CD4-positive, alpha-beta memory T cell (primary cell): ENCODE data around the gene ZNF385A. TPM values are rescaled to one million over a fixed set of nuclear protein-coding genes. Genes with fewer than 3 reads are reported as not detected.

Experiments used
- CTCF ChIA-PET: fragments of 350-600 bp; sonication (Branson Sonifier 250); formaldehyde crosslinking; loops from one replicate; lab custom pipeline; 2021; ENCODE audit warnings: inconsistent platforms; ENCODE audit not compliant: partially characterized antibody; lab: Charles Lee
- POLR2A ChIA-PET: fragments of 350-600 bp; sonication (Branson Sonifier 250); formaldehyde crosslinking; loops from one replicate; lab custom pipeline; 2021; ENCODE audit not compliant: partially characterized antibody; lab: Charles Lee
- DNase-seq, 5 donors: peaks; one replicate each; pipeline versions ENCODE4 v3.0.0 to v3.0.0-alpha.2; 2020 to 2022; ENCODE audit warnings: mixed read lengths in 1 of 5
- H3K27ac ChIP-seq: one replicate; pipeline ENCODE4 v1.7.0; 2013; ENCODE audit warnings: low read depth, low read length
- H3K27me3 ChIP-seq: 2 replicates; pipeline ENCODE4 v1.7.0; 2013; ENCODE audit warnings: mild to moderate bottlenecking, low read length, moderate library complexity; ENCODE audit not compliant: insufficient read depth
- H3K36me3 ChIP-seq: 2 replicates; pipeline ENCODE4 v1.7.0; 2013; ENCODE audit warnings: mild to moderate bottlenecking, low read length, moderate library complexity; ENCODE audit not compliant: insufficient read depth
- H3K4me1 ChIP-seq: 2 replicates; pipeline ENCODE4 v1.7.0; 2013; ENCODE audit warnings: mild to moderate bottlenecking, low read length, moderate library complexity; ENCODE audit not compliant: insufficient read depth
- H3K4me3 ChIP-seq, 2 donors: one replicate each; pipeline ENCODE4 v1.7.0; 2013; ENCODE audit warnings: low read length in 2 of 2, mild to moderate bottlenecking in 1 of 2
- H3K9me3 ChIP-seq, 2 donors: one replicate each; pipeline ENCODE4 v1.7.0; 2013; ENCODE audit warnings: low read length in 2 of 2, control low read depth in 1 of 2; ENCODE audit not compliant: control insufficient read depth in 1 of 2
- H3K27ac Mint-ChIP-seq, 7 donors: one replicate each; pipeline ENCODE4 v1.8.0; 2020 to 2021; ENCODE audit warnings: mixed read lengths in 7 of 7, mild to moderate bottlenecking in 6 of 7, inconsistent platforms in 3 of 7, moderate library complexity in 3 of 7
- H3K27me3 Mint-ChIP-seq, 2 donors: one replicate each; pipeline ENCODE4 v1.8.0; 2020 to 2021; ENCODE audit warnings: mixed read lengths in 2 of 2
- H3K36me3 Mint-ChIP-seq, 2 donors: one replicate each; pipeline ENCODE4 v1.8.0; 2020 to 2021; ENCODE audit warnings: mixed read lengths in 2 of 2, inconsistent platforms in 1 of 2, mild to moderate bottlenecking in 1 of 2
- H3K4me1 Mint-ChIP-seq, 4 donors: one replicate each; pipeline ENCODE4 v1.8.0; 2020 to 2021; ENCODE audit warnings: mixed read lengths in 4 of 4, mild to moderate bottlenecking in 1 of 4
- H3K4me3 Mint-ChIP-seq, 8 donors: one replicate each; pipeline ENCODE4 v1.8.0; 2020 to 2021; ENCODE audit warnings: mixed read lengths in 8 of 8, mild to moderate bottlenecking in 7 of 8, moderate library complexity in 6 of 8, inconsistent platforms in 3 of 8
- H3K9me3 Mint-ChIP-seq, 8 donors: one replicate each; pipeline ENCODE4 v1.8.0; 2020 to 2021; ENCODE audit warnings: mixed read lengths in 8 of 8, mild to moderate bottlenecking in 5 of 8, inconsistent platforms in 3 of 8, moderate library complexity in 1 of 8
- intact Hi-C: fragments of 100-400 bp; cut with micrococcal nuclease; formaldehyde crosslinking; loops from one replicate; pipeline ENCODE4 v1.15.1; 2023
- polyA plus RNA-seq, 2 donors: library from polyadenylated mRNA; unstranded; fragments of 300-500 nt; fragmentation: Illumina TruSeq; gene quantifications; one replicate each; pipeline ENCODE4 v1.2.3, GENCODE V29; 2021
- total RNA-seq, 2 experiments: library from RNA; stranded (reverse); gene quantifications; one replicate each; pipeline ENCODE4 v1.2.3, GENCODE V29; 2021

ZNF385A gene
- total and polyA plus RNA-seq, 4 experiments from 2014 or later = 1.8 to 2.1 TPM; not detected in 2

DNA sequence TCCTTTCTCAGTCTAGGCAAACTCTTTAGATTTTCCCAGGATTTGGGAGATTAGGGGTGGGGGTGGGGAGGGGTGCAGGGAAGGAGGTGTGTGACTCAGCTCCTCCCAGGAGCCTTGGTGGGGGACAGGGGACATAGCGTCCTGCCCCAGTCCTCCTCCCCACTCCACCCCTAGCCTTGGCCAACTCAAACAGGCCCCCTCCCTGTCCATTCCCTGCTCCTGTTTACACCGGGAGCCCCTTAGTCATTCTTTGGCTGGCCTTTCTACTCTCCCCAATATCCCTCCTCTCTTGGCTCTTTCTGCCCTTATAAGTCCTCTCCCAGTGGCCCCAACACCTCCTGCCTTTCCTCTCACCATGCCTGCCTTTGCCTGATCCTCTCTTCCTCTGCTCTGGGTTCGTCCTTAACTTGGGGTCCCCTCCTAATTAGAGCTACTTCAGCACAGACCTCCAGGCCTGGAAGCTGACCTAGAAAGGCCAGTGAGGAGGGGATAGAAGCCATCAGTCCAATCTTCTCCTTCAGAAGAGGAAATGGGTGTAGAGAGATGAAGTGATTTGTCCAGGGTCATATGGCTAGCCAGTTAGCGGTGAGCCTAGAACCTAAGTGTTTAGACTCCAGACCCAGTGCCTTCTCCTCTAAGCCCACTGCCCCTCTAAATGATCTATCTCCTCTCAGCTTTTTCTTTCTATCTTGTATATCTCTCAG, 36.8 kb upstream of the ZNF385A start:
- H3K27me3 ChIP-seq = no peaks in the 10 kb centered on the region
- no peaks in the 10 kb centered on the region for H3K36me3 ChIP-seq
- POLR2A ChIA-PET = interaction anchor here (1.7 to 11.6 kb wide), 2 partner anchors 10 to 20 kb away, joined by 7 to 213 read pairs; no protein-coding TSS in a partner anchor

DNA sequence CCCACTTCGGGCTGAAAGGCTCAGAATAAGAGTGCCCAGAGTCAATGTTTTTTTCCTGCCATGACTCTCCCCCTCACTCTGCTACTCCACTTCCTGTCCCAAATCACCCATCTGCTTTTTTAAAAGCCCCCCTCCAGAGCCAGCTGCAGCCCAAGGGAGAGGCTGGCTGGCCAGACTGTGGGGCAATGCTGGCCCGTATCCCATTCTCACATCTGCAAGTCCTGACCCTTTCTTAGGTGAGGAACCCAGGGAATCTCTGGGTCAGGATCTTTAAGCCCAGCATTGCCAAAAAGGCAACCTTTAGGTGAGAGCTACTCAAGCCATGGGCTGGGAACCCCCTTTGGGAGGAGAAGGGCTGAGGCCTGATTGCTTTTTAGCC, 36.2 kb upstream of the ZNF385A start:
- peak overlapping the region in 6 of 8 donors; percentile 61 to 97 (median 85) for H3K4me3 Mint-ChIP-seq
- ChIA-PET POLR2A (interaction anchor here (1.7 to 11.6 kb wide), 3 partner anchors 9 to 19 kb away, joined by 7 to 213 read pairs (median 31); no protein-coding TSS in a partner anchor), CTCF (interaction anchor here (0.7 to 14.7 kb wide), 4 partner anchors 10 to 20 kb away, joined by 3 to 379 read pairs (median 8); no protein-coding TSS in a partner anchor)
- Histone ChIP-seq H3K4me3 (no peak overlapping the region), H3K27me3 (no peaks in the 10 kb centered on the region), H3K36me3 (no peaks in the 10 kb centered on the region), H3K9me3 (no peaks in the 10 kb centered on the region), H3K27ac (no peak overlapping the region), H3K4me1 (peaks cover 32% of the 10 kb centered on the region)
- H3K9me3 Mint-ChIP-seq = no peaks in the 10 kb centered on the region
- H3K4me1 Mint-ChIP-seq = peaks cover 25 to 59% (median 28%) of the 10 kb centered on the region in 4 donors
- H3K36me3 Mint-ChIP-seq = peaks cover 0 to 20% of the 10 kb centered on the region in 2 donors
- no peak for DNase-seq
- intact Hi-C loops = no loop called here
- peak overlapping the region; percentile 43 to 90 (median 83) for H3K27ac Mint-ChIP-seq
- H3K27me3 Mint-ChIP-seq = peaks cover 0 to 1% of the 10 kb centered on the region in 2 donors

More for the DNA sequence above, 36.8 kb upstream of the ZNF385A start:
- Mint-ChIP-seq H3K9me3 (no peaks in the 10 kb centered on the region), H3K27ac (peak overlapping the region in 6 of 7 donors; percentile 3 to 90 (median 54)), H3K36me3 (peaks cover 0 to 19% of the 10 kb centered on the region in 2 donors), H3K4me3 (peak overlapping the region in 4 of 8 donors; percentile 7 to 79 (median 43)), H3K4me1 (peaks cover 19 to 54% (median 24%) of the 10 kb centered on the region in 4 donors), H3K27me3 (peaks cover 0 to 1% of the 10 kb centered on the region in 2 donors)
- intact Hi-C loops = no loop called here
- CTCF ChIA-PET = interaction anchor here (1.1 to 14.7 kb wide), 2 partner anchors 17 to 20 kb away, joined by 3 to 379 read pairs; no protein-coding TSS in a partner anchor
- Histone ChIP-seq H3K9me3 (no peaks in the 10 kb centered on the region), H3K4me3 (no peak overlapping the region), H3K4me1 (peaks cover 26% of the 10 kb centered on the region), H3K27ac (no peak overlapping the region)
- DNase-seq = no peak

DNA sequence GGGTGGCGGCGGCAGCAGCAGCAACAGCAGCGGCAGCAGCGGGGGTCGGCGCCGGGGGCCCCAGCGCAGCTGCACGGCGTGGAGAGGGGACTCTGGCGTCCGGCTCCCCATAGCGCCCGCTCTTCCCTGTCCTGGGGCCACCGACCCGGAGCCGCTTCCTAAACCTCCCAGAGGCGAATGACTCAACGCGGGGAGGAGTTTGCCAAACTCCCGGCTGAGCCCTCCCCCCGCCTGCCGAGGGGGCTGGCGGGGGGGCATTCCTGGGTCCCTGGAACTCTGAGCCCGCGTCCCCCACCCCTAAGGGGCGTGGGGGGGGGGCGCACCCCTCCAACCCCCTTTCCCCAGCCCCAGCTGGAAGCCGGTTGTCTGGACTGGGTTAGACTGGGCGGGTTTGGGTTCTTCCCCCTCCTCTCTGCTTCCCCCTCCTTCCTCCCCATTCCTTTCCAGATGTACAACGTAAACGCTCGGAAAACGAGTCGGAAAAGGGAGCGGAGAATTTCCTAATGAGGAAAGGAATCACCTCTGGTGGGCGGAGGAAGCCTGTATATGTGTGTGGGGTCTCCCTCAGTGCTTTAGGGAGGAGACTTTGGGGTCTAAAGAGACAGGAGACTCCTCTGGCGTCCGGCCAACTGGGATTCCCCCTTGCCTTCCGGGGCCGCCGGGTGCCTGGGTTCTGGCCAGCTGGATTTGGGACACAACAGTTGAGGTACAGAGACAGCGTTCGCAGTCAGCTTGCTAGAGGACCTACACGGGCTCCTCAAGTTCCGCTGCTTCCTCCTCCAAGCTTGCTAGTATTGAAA, 34.8 kb upstream of the ZNF385A start, which contains the start of gene ITGA5:
ITGA5 (minus strand) TSS at position 179 of the 800 bp plus-strand sequence; CDS start at position 111, 68 bp downstream.
- Mint-ChIP-seq H3K27ac (peak within 1 kb of the TSS; percentile 90 to 99 (median 98)), H3K4me3 (peak within 1 kb of the TSS; percentile 96 to 98 (median 98)), H3K4me1 (peaks cover 34 to 73% (median 39%) of the 10 kb centered on the region in 4 donors), H3K36me3 (peaks cover 0 to 20% of the 10 kb centered on the region in 2 donors), H3K27me3 (peaks cover 0 to 1% of the 10 kb centered on the region in 2 donors), H3K9me3 (no peaks in the 10 kb centered on the region)
- H3K36me3 ChIP-seq = no peaks in the 10 kb centered on the region
- CTCF ChIA-PET = interaction anchor here (0.5 to 14.7 kb wide), 8 partner anchors 8 to 21 kb away, joined by 3 to 379 read pairs (median 7); no protein-coding TSS in a partner anchor
- peak within 1 kb of the TSS; percentile 55 to 81 for H3K4me3 ChIP-seq
- peaks cover 46% of the 10 kb centered on the region for H3K4me1 ChIP-seq
- H3K9me3 ChIP-seq = no peaks in the 10 kb centered on the region
- no peaks in the 10 kb centered on the region for H3K27me3 ChIP-seq
- POLR2A ChIA-PET = interaction anchor here (0.7 to 11.6 kb wide), 13 partner anchors 8 to 139 kb away, joined by 3 to 213 read pairs (median 7); partner anchors contain the start of genes CBX5, HNRNPA1 and NCKAP1L
- H3K27ac ChIP-seq = peak within 1 kb of the TSS; percentile 91
- intact Hi-C loops = loop anchor here (1.0 kb wide), 1 partner anchor 15 kb away; no protein-coding TSS in a partner anchor
- peak in 3 of 5 donors; percentile 23 to 57 (median 27) for DNase-seq

DNA sequence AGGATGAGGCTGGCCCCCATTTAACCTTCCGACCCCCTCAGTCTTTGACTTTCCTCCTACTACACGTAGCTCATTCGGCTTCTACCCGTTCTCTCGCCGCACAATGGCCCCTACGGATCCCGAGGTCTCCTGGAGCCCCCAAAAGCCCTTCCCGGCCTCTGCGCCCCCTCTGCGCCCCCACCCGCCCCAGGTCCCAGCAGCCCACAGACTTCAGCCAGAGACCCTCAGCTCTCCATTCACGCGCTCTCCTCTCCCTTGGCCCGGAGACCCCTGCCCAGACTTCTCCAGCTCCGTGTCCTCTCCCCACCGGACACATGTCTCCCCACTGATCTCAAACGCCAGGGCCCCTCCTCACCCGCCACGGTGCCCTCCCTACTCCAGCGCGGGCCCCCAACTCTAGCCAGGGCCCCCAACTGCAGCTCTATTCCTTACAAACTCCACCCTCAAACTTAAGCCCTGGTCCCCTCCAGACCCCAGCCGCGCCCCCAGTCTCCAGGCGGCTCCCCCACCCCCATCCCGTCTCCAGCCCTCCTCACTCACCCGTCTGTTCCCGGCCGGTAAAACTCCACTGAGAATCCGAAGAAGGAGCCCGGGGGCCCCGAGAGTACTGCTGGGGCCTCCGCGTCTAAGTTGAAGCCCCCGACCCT, 34.0 kb upstream of the ZNF385A start:
- H3K4me1 ChIP-seq = peaks cover 53% of the 10 kb centered on the region
- no peaks in the 10 kb centered on the region for H3K36me3 ChIP-seq
- Mint-ChIP-seq H3K4me3 (peak overlapping the region; percentile 96 to 98 (median 98)), H3K27me3 (peaks cover 0 to 1% of the 10 kb centered on the region in 2 donors), H3K9me3 (no peaks in the 10 kb centered on the region), H3K27ac (peak overlapping the region; percentile 90 to 99 (median 98)), H3K36me3 (peaks cover 0 to 20% of the 10 kb centered on the region in 2 donors), H3K4me1 (peaks cover 36 to 80% (median 46%) of the 10 kb centered on the region in 4 donors)
- intact Hi-C loops = loop anchor here (1.0 kb wide), 1 partner anchor 14 kb away; no protein-coding TSS in a partner anchor
- peak overlapping the region; percentile 55 to 81 for H3K4me3 ChIP-seq
- H3K27ac ChIP-seq = peak overlapping the region; percentile 91
- POLR2A ChIA-PET = interaction anchor here (0.9 to 11.6 kb wide), 12 partner anchors 9 to 138 kb away, joined by 3 to 213 read pairs (median 7); partner anchors contain the start of genes CBX5, HNRNPA1 and NCKAP1L
- peak in 1 of 5 donors; percentile 22 for DNase-seq
- no peaks in the 10 kb centered on the region for H3K27me3 ChIP-seq
- CTCF ChIA-PET = interaction anchor here (1.2 to 14.7 kb wide), 7 partner anchors 7 to 38 kb away, joined by 3 to 379 read pairs (median 15); no protein-coding TSS in a partner anchor
- H3K9me3 ChIP-seq = no peaks in the 10 kb centered on the region

DNA sequence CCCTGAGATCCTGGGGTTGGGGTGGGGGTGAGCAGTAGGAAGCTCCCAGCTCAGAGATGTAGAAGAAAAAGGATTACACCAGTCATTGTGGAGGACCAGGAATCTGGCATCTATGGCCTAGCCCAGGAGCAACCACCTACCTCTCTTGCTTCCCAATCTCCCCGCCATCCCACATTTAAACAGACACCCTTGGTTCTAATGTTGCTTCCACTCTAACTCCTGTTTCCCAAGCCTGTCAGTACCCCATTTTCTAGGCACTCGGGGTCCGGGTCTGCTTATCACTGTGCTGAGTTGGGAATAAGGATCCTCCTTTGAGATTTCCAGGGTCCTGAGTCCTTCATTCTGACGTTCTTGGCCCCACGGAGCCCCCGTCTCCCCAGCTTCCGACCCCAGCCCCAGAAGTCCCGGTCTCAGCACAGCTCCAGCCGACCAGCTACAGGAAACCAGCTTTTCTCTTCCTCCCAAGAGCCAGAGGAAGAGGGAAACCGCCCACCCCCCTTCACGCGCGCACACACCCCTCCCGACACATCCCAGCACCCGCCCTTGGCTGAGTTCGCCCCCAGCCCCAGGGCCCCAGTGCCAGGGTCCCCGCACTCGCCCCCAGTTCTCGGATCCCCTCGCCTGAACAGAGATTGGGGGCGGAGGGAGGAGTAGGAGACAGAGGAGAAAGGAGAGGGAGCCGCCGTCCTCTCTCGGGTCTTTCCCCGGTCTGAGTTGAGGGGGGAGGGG, 33.3 kb upstream of the ZNF385A start:
- POLR2A ChIA-PET = interaction anchor here (0.6 to 11.6 kb wide), 15 partner anchors 8 to 137 kb away, joined by 3 to 213 read pairs (median 7); partner anchors contain the start of genes CBX5, HNRNPA1 and NCKAP1L
- H3K27me3 ChIP-seq = no peaks in the 10 kb centered on the region
- H3K27me3 Mint-ChIP-seq = peaks cover 0 to under 1% of the 10 kb centered on the region in 2 donors
- no peaks in the 10 kb centered on the region for H3K9me3 ChIP-seq
- H3K4me3 ChIP-seq = peak overlapping the region; percentile 55 to 81
- peak overlapping the region; percentile 90 to 99 (median 98) for H3K27ac Mint-ChIP-seq
- no peaks in the 10 kb centered on the region for H3K9me3 Mint-ChIP-seq
- H3K36me3 ChIP-seq = no peaks in the 10 kb centered on the region
- peaks cover 2 to 26% of the 10 kb centered on the region in 2 donors for H3K36me3 Mint-ChIP-seq
- CTCF ChIA-PET = interaction anchor here (0.8 to 14.7 kb wide), 8 partner anchors 9 to 38 kb away, joined by 3 to 379 read pairs (median 10); no protein-coding TSS in a partner anchor
- H3K4me1 Mint-ChIP-seq = peaks cover 38 to 83% (median 51%) of the 10 kb centered on the region in 4 donors
- peak overlapping the region; percentile 91 for H3K27ac ChIP-seq
- H3K4me1 ChIP-seq = peaks cover 60% of the 10 kb centered on the region
- intact Hi-C loops = loop anchor here (2.0 kb wide), 1 partner anchor 15 kb away; no protein-coding TSS in a partner anchor
- peak overlapping the region; percentile 96 to 98 (median 98) for H3K4me3 Mint-ChIP-seq
- peak in 2 of 5 donors; percentile 26 to 50 for DNase-seq
